KMS-11 (cell line): ENCODE measurements around the gene ACTR8.
A peak's percentile ranks its signal among the peaks of the same experiment; 100 is the strongest.

Source experiments
- H2AFZ ChIP-seq: fragments of 200-600 bp; sonication (generic); 2 replicates; pipeline ENCODE4 v1.6.1; 2016; ENCODE audit warnings: antibody characterized with exemption, mixed run types, low read depth
- H3K27ac ChIP-seq: fragments of 200-600 bp; sonication (generic); 2 replicates; pipeline ENCODE4 v1.6.1; 2016; ENCODE audit warnings: mild to moderate bottlenecking, mixed run types
- H3K27me3 ChIP-seq: fragments of 200-600 bp; sonication (generic); 2 replicates; pipeline ENCODE4 v1.6.1; 2017; ENCODE audit warnings: mild to moderate bottlenecking, low read depth, mixed run types, moderate library complexity; ENCODE audit not compliant: insufficient read depth
- H3K36me3 ChIP-seq: fragments of 200-600 bp; sonication (generic); 2 replicates; pipeline ENCODE4 v1.6.1; 2017; ENCODE audit warnings: mild to moderate bottlenecking, mixed run types; ENCODE audit not compliant: insufficient read depth
- H3K4me1 ChIP-seq: fragments of 200-600 bp; sonication (generic); 2 replicates; pipeline ENCODE4 v1.6.1; 2016; ENCODE audit warnings: mild to moderate bottlenecking, low read depth, mixed run types; ENCODE audit not compliant: poor library complexity, severe bottlenecking
- H3K4me2 ChIP-seq: fragments of 200-600 bp; sonication (generic); 2 replicates; pipeline ENCODE4 v1.7.0; 2016; ENCODE audit warnings: mild to moderate bottlenecking, mixed run types
- H3K4me3 ChIP-seq: fragments of 200-600 bp; sonication (generic); IDR thresholded peaks from 2 replicates; pipeline ENCODE4 v1.6.1; 2017; ENCODE audit warnings: low read depth, low read length, mixed read lengths; ENCODE audit not compliant: insufficient read depth
- H3K79me2 ChIP-seq: fragments of 200-600 bp; sonication (generic); 2 replicates; pipeline ENCODE4 v1.6.1; 2016; ENCODE audit warnings: low read depth, mixed run types; ENCODE audit not compliant: insufficient read depth
- H3K9ac ChIP-seq: fragments of 200-600 bp; sonication (generic); 2 replicates; pipeline ENCODE4 v1.6.1; 2016; ENCODE audit warnings: mild to moderate bottlenecking, mixed run types
- H4K20me1 ChIP-seq: fragments of 200-600 bp; sonication (generic); 2 replicates; pipeline ENCODE4 v1.6.1; 2016; ENCODE audit warnings: mild to moderate bottlenecking, mixed run types; ENCODE audit not compliant: insufficient read depth
- CTCF ChIP-seq: fragments of 200-600 bp; sonication (generic); conservative IDR thresholded peaks from 2 replicates; pipeline ENCODE4 v1.6.1; 2017; ENCODE audit warnings: low read depth, mild to moderate bottlenecking, antibody characterized with exemption, low read length, moderate library complexity, mixed read lengths

Gene ACTR8

GRCh38 chr3:53899750-53900149, 17.8 kb upstream of the ACTR8 start:
- H3K4me3 ChIP-seq: no peak overlapping the region
- H2AFZ ChIP-seq: no peak overlapping the region
- no peaks in the 10 kb centered on the region for H4K20me1 ChIP-seq
- H3K4me1 ChIP-seq: no peaks in the 10 kb centered on the region
- no peaks in the 10 kb centered on the region for H3K79me2 ChIP-seq
- no peak for TF ChIP-seq CTCF
- H3K27me3 ChIP-seq: no peaks in the 10 kb centered on the region
- no peak overlapping the region for H3K4me2 ChIP-seq
- H3K9ac ChIP-seq: no peak overlapping the region
- no peak overlapping the region for H3K27ac ChIP-seq
- no peaks in the 10 kb centered on the region for H3K36me3 ChIP-seq

- peak overlapping the region; percentile 82 for H3K27ac ChIP-seq
- no peaks in the 10 kb centered on the region for H3K27me3 ChIP-seq
- peaks cover 33% of the 10 kb centered on the region for H3K4me1 ChIP-seq
- no peak for TF ChIP-seq CTCF
- H3K9ac ChIP-seq: peak overlapping the region; percentile 39; the same call in 1 of the 2 replicates
- no peaks in the 10 kb centered on the region for H3K36me3 ChIP-seq
- peak overlapping the region; percentile 91 for H3K4me2 ChIP-seq
- H3K4me3 ChIP-seq: no peak overlapping the region
- peaks cover 42% of the 10 kb centered on the region for H3K79me2 ChIP-seq
- H2AFZ ChIP-seq: peak overlapping the region; percentile 50; the same call in 1 of the 2 replicates
- no peaks in the 10 kb centered on the region for H4K20me1 ChIP-seq
Observed at GRCh38 chr3:53892286-53892637, 10.3 kb upstream of the ACTR8 start.

GRCh38 chr3:53891497-53892285, 9.7 kb upstream of the ACTR8 start, which contains the start of gene SELENOK:
SELENOK (minus strand) TSS chr3:53891859.
- Histone ChIP-seq H2AFZ (peak within 1 kb of the TSS; percentile 50; the same call in 1 of the 2 replicates), H4K20me1 (no peaks in the 10 kb centered on the region), H3K4me2 (peak within 1 kb of the TSS; percentile 91), H3K36me3 (no peaks in the 10 kb centered on the region), H3K9ac (peak within 1 kb of the TSS; percentile 91), H3K27me3 (no peaks in the 10 kb centered on the region), H3K27ac (peak within 1 kb of the TSS; percentile 82), H3K79me2 (peaks cover 42% of the 10 kb centered on the region), H3K4me1 (peaks cover 39% of the 10 kb centered on the region), H3K4me3 (peak within 1 kb of the TSS; percentile 19)
- no peak for TF ChIP-seq CTCF

- H3K4me1 ChIP-seq: peaks cover 47% of the 10 kb centered on the region
- H3K27me3 ChIP-seq: no peaks in the 10 kb centered on the region
- peak overlapping the region; percentile 52 for H3K4me2 ChIP-seq
- H3K4me3 ChIP-seq: peak overlapping the region; percentile 19
- H3K79me2 ChIP-seq: peaks cover 42% of the 10 kb centered on the region
- no peaks in the 10 kb centered on the region for H4K20me1 ChIP-seq
- peak overlapping the region; percentile 82 for H3K27ac ChIP-seq
- TF ChIP-seq CTCF: no peak
- peak overlapping the region; percentile 91 for H3K9ac ChIP-seq
- H3K36me3 ChIP-seq: no peaks in the 10 kb centered on the region
- H2AFZ ChIP-seq: peak overlapping the region; percentile 34; the same call in 1 of the 2 replicates
Observed at GRCh38 chr3:53890726-53891475, 8.9 kb upstream of the ACTR8 start.
